ENCODE data around the gene ITGAL. TPM values are rescaled to one million over a fixed set of nuclear protein-coding genes. Genes with fewer than 3 reads are reported as not detected.
A peak's percentile ranks its signal among the peaks of the same experiment; 100 is the strongest.

The ITGAL gene
- total and polyA plus RNA-seq, 2 of the 13 experiments (the other 11 are each of a cell fraction or from before 2014, with no cell fraction given) = 0.86 to 1.2 TPM

DNA sequence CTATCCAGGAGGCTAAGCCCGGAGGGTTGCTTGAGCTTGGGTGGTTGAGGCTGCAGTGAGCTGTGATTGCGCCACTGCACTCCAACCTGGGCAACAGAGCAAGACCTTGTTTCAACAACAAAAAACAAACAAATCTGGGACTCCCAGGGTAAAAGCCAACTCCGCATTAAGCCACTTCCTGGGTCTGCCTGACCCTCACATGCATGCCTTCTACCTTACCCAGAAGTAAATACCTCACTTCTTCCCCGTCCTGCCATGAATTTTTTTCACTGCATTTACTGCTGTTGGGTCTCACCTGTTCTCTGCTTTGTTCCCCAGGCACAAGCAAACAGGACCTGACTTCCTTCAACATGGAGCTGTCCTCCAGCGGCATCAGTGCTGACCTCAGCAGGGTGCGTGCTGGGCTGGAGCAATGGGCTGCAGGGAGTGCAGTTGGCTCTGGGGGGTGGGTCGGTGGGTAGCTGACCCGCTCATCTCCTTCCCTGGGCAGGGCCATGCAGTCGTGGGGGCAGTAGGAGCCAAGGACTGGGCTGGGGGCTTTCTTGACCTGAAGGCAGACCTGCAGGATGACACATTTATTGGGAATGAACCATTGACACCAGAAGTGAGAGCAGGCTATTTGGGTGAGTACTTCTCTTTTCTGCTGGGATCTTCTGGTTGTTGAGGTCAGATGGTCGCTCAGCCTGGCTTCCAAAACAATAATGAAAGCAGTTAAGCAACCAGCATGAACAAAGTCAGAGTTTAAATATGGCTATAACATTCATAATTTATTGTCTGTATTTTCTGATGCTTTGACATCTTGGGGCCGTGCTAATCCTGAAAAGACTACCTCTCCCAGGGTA, 16.4 kb downstream of the ITGAL start (continued):
- TF ChIP-seq NFAT5 (CRISPR knock-in tag; IDR thresholded peaks at IDR 0.05) (peak; percentile 53; the same call in 1 of the 2 replicates), BRD4 (CRISPR knock-in tag; IDR thresholded peaks at IDR 0.05) (0 out of 2 replicates have a peak, but pooled peaks have one; percentile 50), ZNF407 (CRISPR knock-in tag; IDR thresholded peaks at IDR 0.05; ENCODE audit: not compliant biosample characterization) (peak; percentile 33), NFYB (CRISPR knock-in tag; IDR thresholded peaks at IDR 0.05) (no peak), NFKBIZ (CRISPR knock-in tag; IDR thresholded peaks at IDR 0.05) (no peak; the same call in 1 of the 2 replicates), ZNF17 (CRISPR knock-in tag; IDR thresholded peaks at IDR 0.05) (no peak), CBFB (CRISPR knock-in tag; IDR thresholded peaks at IDR 0.05) (no peak), ZNF431 (CRISPR knock-in tag; IDR thresholded peaks at IDR 0.05; ENCODE audit: borderline replicate concordance, low read depth) (no peak), ZNF225 (CRISPR knock-in tag; IDR thresholded peaks at IDR 0.05) (0 out of 2 replicates have a peak, but pooled peaks have one; percentile 59), ELF1 (CRISPR knock-in tag; IDR thresholded peaks at IDR 0.05) (peak; percentile 85), ZNF720 (CRISPR knock-in tag; IDR thresholded peaks at IDR 0.05) (no peak), ZNF383 (CRISPR knock-in tag; IDR thresholded peaks at IDR 0.05; ENCODE audit: borderline replicate concordance) (no peak), ZNF891 (CRISPR knock-in tag; IDR thresholded peaks at IDR 0.05) (no peak), ZNF275 (CRISPR knock-in tag; IDR thresholded peaks at IDR 0.05; ENCODE audit: borderline replicate concordance) (no peak)
